ENCODE results near the gene PPIG. TPM values are rescaled to one million over a fixed set of nuclear protein-coding genes. Genes with fewer than 3 reads are reported as not detected.
"Not testable (repeated sequence)": the region's sequence is repeated elsewhere in the genome, so short reads cannot be mapped to it uniquely, and the experiment has no call there.

Gene PPIG
- total and polyA plus RNA-seq, 2 of the 4 experiments (the other 2 are of a cell fraction), result 10.4 to 16.7 TPM

- in situ Hi-C loops (cut with MboI; ENCODE audit: low sequenced_read_pairs) (no loop called here), dilution Hi-C loops (cut with HindIII; ENCODE audit: low sequenced_read_pairs, unreplicated experiment) (no loop called here), intact Hi-C loops (cut with micrococcal nuclease) (loop anchor here (10.0 kb wide), 1 partner anchor 225 kb away; the partner anchor contains the start of gene SSB)
- ChIA-PET POLR2A (ENCODE audit: unreplicated experiment) (no interaction called here), CTCF (interaction anchor here (1.1 kb wide), 1 partner anchor 90 kb away, joined by 4 read pairs; no protein-coding TSS in a partner anchor)
- TF ChIP-seq CHD1 (IDR thresholded peaks at IDR 0.05; ENCODE audit: low read depth, low read length), result no peak
- no peak overlapping the region for H3K4me2 ChIP-seq (ENCODE audit: low read depth, low read length)
- no peaks in the 10 kb centered on the region for H3K36me3 ChIP-seq (ENCODE audit: control insufficient read depth, insufficient read depth, low read length)
- no peak overlapping the region for H2BK120ac ChIP-seq (ENCODE audit: low read depth, low read length)
- H3K9me1 ChIP-seq (ENCODE audit: insufficient read depth, low read length), result no peaks in the 10 kb centered on the region
- no peaks in the 10 kb centered on the region for H3K27me3 ChIP-seq (ENCODE audit: control insufficient read depth, insufficient read depth, low read length)
- 100% methylated on average over 2 of the region's 2 CpGs; no CpG with 5 or more reads in 1 of the 2 experiments for WGBS, 2 experiments (ENCODE audit: extremely low coverage in 2 of 2, insufficient read length in 1 of 2)
- peaks cover 0 to 20% of the 10 kb centered on the region in 2 experiments; a peak in 3 of 4 replicates for H3K79me1 ChIP-seq (ENCODE audit: low read depth in 1 of 2, low read length in 2 of 2)
- no peak overlapping the region for H3K56ac ChIP-seq (ENCODE audit: extremely low read depth, insufficient read depth, low read length)
- no peaks in the 10 kb centered on the region for H3K9me3 ChIP-seq (ENCODE audit: control insufficient read depth, insufficient read depth, low read length)
- H4K8ac ChIP-seq (ENCODE audit: low read depth in 2 of 2, low read length in 2 of 2), result no peak overlapping the region
- no peak overlapping the region for H2AFZ ChIP-seq (replicated peaks; ENCODE audit: low read length, poor library complexity)
- no peak overlapping the region for H3K4me3 ChIP-seq (ENCODE audit: insufficient read depth, low read depth, low read length)
- H2BK20ac ChIP-seq (ENCODE audit: low read depth, low read length), result no peak overlapping the region
- H3K18ac ChIP-seq (ENCODE audit: low read depth, low read length), result no peak overlapping the region
- no peak for DNase-seq
- H2AK5ac ChIP-seq (ENCODE audit: low read depth, low read length), result no peak overlapping the region
- H2AK9ac ChIP-seq (replicated peaks; ENCODE audit: low read depth, low read length, poor library complexity), result no peak overlapping the region
- no peak overlapping the region for H2BK5ac ChIP-seq (ENCODE audit: low read depth, low read length, poor library complexity, severe bottlenecking)
- H4K5ac ChIP-seq (ENCODE audit: low read depth, low read length), result no peak overlapping the region
- no peaks in the 10 kb centered on the region for H4K20me1 ChIP-seq (ENCODE audit: insufficient read depth, low read length)
- no TSS peak for BruUV-seq (replicated peaks)
- H2BK15ac ChIP-seq (ENCODE audit: low read depth, low read length), result no peak overlapping the region
- no peak overlapping the region for H3K4ac ChIP-seq (ENCODE audit: low read depth, low read length)
- no peak for ATAC-seq (ENCODE audit: low read depth)
- no peak overlapping the region for H4K91ac ChIP-seq (ENCODE audit: insufficient read depth, low read depth, low read length)
- no peak overlapping the region for H3K9ac ChIP-seq (ENCODE audit: low read depth, low read length)
- no peaks in the 10 kb centered on the region for H3K4me1 ChIP-seq (ENCODE audit: control insufficient read depth, insufficient read depth, low read length)
- no peak overlapping the region for H3K27ac ChIP-seq (ENCODE audit: insufficient read depth, low read length)
- H3K23ac ChIP-seq (ENCODE audit: low read depth, low read length), result no peak overlapping the region
- H3K14ac ChIP-seq (replicated peaks; ENCODE audit: low read depth, low read length), result no peak overlapping the region
These were observed 14.2 kb upstream of the PPIG start for GRCh38 chr2:169569948-169570347.

GRCh38 chr2:169570752-169571151 lies 13.4 kb upstream of the PPIG start:
- not testable (repeated sequence) for BruUV-seq (replicated peaks)

More at GRCh38 chr2:169570752-169571151, 13.4 kb upstream of the PPIG start:
- H4K8ac ChIP-seq (ENCODE audit: low read depth in 2 of 2, low read length in 2 of 2); H3K14ac ChIP-seq (replicated peaks; ENCODE audit: low read depth, low read length); DNase-seq; POLR2A ChIA-PET (ENCODE audit: unreplicated experiment); H2BK20ac ChIP-seq (ENCODE audit: low read depth, low read length); H2AK5ac ChIP-seq (ENCODE audit: low read depth, low read length); H4K91ac ChIP-seq (ENCODE audit: insufficient read depth, low read depth, low read length); H3K4me1 ChIP-seq (ENCODE audit: control insufficient read depth, insufficient read depth, low read length); H3K4ac ChIP-seq (ENCODE audit: low read depth, low read length); H2BK5ac ChIP-seq (ENCODE audit: low read depth, low read length, poor library complexity, severe bottlenecking); H3K36me3 ChIP-seq (ENCODE audit: control insufficient read depth, insufficient read depth, low read length); H3K4me3 ChIP-seq (ENCODE audit: insufficient read depth, low read depth, low read length); H2BK15ac ChIP-seq (ENCODE audit: low read depth, low read length); H2BK120ac ChIP-seq (ENCODE audit: low read depth, low read length); H3K4me2 ChIP-seq (ENCODE audit: low read depth, low read length); H3K56ac ChIP-seq (ENCODE audit: extremely low read depth, insufficient read depth, low read length); H4K5ac ChIP-seq (ENCODE audit: low read depth, low read length); H2AK9ac ChIP-seq (replicated peaks; ENCODE audit: low read depth, low read length, poor library complexity); H3K9ac ChIP-seq (ENCODE audit: low read depth, low read length); H3K9me1 ChIP-seq (ENCODE audit: insufficient read depth, low read length); H3K23ac ChIP-seq (ENCODE audit: low read depth, low read length); H3K27ac ChIP-seq (ENCODE audit: insufficient read depth, low read length); ATAC-seq (ENCODE audit: low read depth); H3K27me3 ChIP-seq (ENCODE audit: control insufficient read depth, insufficient read depth, low read length); in situ Hi-C loops (cut with MboI; ENCODE audit: low sequenced_read_pairs); H3K18ac ChIP-seq (ENCODE audit: low read depth, low read length); CTCF ChIA-PET; H3K9me3 ChIP-seq (ENCODE audit: control insufficient read depth, insufficient read depth, low read length); H4K20me1 ChIP-seq (ENCODE audit: insufficient read depth, low read length); dilution Hi-C loops (cut with HindIII; ENCODE audit: low sequenced_read_pairs, unreplicated experiment); H2AFZ ChIP-seq (replicated peaks; ENCODE audit: low read length, poor library complexity): not testable (repeated sequence)
- peaks cover 0 to 20% of the 10 kb centered on the region in 2 experiments; a peak in 3 of 4 replicates for H3K79me1 ChIP-seq (ENCODE audit: low read depth in 1 of 2, low read length in 2 of 2)
- intact Hi-C loops (cut with micrococcal nuclease), result loop anchor here (10.0 kb wide), 1 partner anchor 224 kb away; the partner anchor contains the start of gene SSB
- WGBS, 2 experiments (ENCODE audit: extremely low coverage in 2 of 2, insufficient read length in 1 of 2), result no CpG with 5 or more reads among the region's 4 CpGs
